ENCODE measurements around the gene SPG21. TPM values are rescaled to one million over a fixed set of nuclear protein-coding genes. Genes with fewer than 3 reads are reported as not detected.

Gene SPG21
- total and polyA plus RNA-seq, 5 experiments from 2014 or later: 55.2 to 129 (median 117) TPM

DNA sequence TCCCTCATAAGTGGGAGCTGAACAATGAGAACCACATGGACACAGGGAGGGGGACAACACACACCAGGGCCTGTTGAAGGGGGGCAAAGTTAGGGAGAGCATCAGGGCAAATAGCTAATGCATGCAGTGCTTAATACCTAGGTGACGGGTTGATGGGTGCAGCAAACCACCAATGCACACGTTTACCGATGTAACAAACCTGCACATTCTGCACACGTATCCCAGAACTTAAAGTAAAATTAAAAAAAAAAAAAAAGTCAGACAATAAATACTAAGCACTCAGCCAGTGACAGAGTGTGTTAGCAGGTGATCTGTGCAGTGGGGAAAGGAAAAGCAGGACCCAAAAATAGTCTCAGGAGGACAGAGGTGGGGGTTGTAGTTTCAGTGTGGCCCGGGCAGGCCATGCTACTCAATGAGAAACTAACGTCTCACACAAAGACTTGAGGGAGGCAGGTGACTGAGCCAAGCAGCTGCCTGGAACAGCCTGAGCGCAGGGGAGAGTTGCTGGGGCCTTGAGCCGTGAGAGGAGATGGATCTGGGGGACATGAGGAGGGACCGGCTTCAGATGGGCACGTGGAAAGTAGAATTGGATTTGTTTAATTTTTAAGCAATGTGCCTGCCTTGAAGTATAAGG, 59.6 kb downstream of the SPG21 start:
- peaks cover 0 to 31% (median 7%) of the 10 kb centered on the region in 3 donors for H3K36me3 Mint-ChIP-seq
- H3K27me3 Mint-ChIP-seq: no peaks in the 10 kb centered on the region
- ATAC-seq: no peak
- H3K27ac Mint-ChIP-seq: no peak overlapping the region
- H3K4me3 Mint-ChIP-seq: no peak overlapping the region
- DNase-seq: no peak
- peaks cover 0 to 5% (median 3%) of the 10 kb centered on the region in 4 donors for H3K4me1 Mint-ChIP-seq
- POLR2A ChIA-PET: no interaction called here
- H3K9me3 Mint-ChIP-seq: no peaks in the 10 kb centered on the region

DNA sequence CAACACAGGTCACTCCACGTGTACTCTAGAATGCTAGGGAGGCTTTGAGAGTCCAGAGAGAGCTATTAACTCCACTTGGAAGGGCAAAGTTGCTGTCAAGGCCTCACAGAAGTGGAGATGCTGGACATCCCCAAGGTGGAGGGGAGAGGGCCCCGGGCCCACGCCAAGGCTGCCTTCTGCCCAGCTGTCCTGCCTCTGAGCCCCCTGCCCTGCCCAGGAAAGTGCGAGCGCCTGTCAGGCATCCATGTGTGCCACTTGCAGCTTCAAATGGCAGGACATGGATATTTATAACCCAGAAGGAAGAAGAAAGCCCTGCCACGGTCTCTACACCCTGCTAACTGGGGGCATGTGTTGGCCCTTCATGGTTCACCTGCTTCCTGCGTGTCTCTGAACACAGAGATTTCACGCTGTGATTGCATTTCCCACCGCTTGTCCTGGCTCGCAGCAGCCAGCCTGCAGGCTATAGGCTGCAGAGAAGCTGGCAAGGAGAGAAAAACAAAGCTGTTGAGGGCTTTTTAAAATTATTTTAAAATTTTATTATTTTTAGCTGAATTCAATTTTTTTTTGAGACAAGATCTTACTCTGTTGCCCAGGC, 61.0 kb downstream of the SPG21 start:
- Mint-ChIP-seq H3K4me3 (no peak overlapping the region), H3K36me3 (peaks cover 0 to 27% (median 3%) of the 10 kb centered on the region in 3 donors), H3K4me1 (peaks cover 0 to 5% (median 3%) of the 10 kb centered on the region in 4 donors), H3K27me3 (no peaks in the 10 kb centered on the region), H3K9me3 (no peaks in the 10 kb centered on the region), H3K27ac (no peak overlapping the region)
- DNase-seq (no peak), ATAC-seq (no peak)
- POLR2A ChIA-PET: no interaction called here

DNA sequence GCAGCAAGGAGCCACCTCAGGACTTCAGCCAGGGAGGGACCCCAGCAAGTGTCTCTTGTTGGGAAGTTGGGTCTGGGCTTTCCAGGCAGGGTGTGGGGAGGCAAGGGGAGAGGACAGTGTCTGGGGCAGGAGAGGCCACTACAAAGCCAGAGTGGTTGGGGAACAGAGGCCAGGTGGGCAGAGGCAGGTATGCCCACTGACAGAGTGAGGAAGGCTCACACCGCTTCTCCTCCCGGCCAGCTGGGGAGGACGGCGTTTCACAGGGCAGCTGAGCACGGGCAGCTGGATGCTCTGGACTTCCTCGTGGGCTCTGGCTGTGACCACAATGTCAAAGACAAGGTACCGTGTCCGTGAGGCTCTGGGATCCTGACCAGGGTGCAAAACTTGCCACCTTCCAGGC, 63.1 kb downstream of the SPG21 start:
- DNase-seq: no peak
- no peaks in the 10 kb centered on the region for H3K27me3 Mint-ChIP-seq
- ATAC-seq: no peak
- H3K36me3 Mint-ChIP-seq: peaks cover 0 to 26% (median 5%) of the 10 kb centered on the region in 3 donors
- H3K4me3 Mint-ChIP-seq: no peak overlapping the region
- peaks cover 0 to 5% (median 3%) of the 10 kb centered on the region in 4 donors for H3K4me1 Mint-ChIP-seq
- POLR2A ChIA-PET: no interaction called here
- no peaks in the 10 kb centered on the region for H3K9me3 Mint-ChIP-seq
- H3K27ac Mint-ChIP-seq: no peak overlapping the region

DNA sequence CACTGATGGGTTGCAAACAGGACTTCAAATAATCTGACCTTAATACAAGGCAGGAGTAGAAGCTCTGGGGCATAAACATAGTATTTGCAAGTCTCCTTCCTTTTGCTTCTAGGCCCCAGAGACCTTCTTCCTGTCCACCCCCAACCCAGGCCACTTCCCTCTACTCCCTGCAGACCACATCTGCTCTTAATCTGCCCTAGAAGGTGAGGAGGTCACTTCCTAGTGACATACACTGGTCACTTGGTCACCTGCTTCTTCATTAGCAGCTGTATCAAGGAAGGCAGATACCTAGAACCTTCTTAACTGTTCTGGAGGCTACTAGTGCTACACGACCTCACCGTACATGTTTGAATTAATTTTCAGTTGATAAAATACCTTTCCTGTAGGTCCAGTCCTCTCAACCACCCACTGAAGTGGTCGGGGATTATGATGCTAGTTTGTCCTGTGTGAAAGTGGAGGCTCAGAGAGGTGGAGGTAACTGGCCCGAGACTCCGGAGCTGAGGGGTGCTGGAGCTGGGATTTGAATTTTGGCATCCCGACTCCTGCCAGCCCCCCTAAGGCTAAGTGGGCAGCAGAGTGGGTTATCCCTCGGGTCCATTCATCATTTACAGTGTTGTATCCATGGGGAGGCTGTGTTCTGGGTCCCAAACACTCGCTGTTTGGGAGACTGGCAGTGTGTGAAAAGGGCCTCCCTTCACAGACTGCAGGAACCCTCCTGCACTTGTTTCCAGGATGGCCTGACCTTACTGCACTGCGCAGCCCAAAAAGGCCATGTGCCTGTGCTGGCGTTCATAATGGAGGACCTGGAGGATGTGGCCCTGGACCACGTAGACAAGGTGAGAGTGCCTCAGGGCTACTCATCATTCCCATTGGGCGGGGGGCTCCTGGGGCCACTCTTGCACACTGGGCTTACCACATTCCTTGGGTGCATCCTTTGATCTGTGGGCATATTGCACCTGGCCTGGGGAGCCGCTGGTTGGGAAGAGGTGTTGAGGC, 64.1 kb downstream of the SPG21 start:
- DNase-seq (no peak), ATAC-seq (no peak)
- Mint-ChIP-seq H3K4me1 (peaks cover 0 to 5% (median 0%) of the 10 kb centered on the region in 4 donors), H3K4me3 (no peak overlapping the region), H3K27me3 (no peaks in the 10 kb centered on the region), H3K36me3 (peaks cover 0 to 22% (median 5%) of the 10 kb centered on the region in 3 donors), H3K27ac (peak overlapping the region in 1 of 10 donors; percentile 24), H3K9me3 (no peaks in the 10 kb centered on the region)
- POLR2A ChIA-PET: interaction anchor here (0.7 kb wide), 1 partner anchor 45 kb away, joined by 10 read pairs; no protein-coding TSS in a partner anchor

DNA sequence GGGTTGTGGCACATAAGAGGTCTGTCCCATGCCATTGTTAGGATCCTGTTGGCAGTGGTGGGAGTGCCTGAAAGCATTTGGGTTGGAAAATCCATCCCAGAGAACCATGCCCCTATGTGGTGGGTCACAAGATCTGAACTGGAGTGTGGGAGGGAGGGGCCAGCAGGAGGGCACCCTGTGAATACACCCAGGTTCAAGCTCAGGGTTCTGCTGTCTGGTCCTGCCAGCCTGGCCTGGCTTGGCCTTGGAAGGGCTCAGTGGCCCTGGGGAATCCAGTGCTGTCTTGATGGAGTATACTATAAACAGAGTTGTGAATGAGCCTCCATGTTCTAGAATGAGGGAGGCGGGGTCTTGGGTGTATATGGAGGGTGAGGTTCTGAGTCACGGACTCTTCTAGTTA, 66.2 kb downstream of the SPG21 start:
- H3K4me3 Mint-ChIP-seq: no peak overlapping the region
- no peaks in the 10 kb centered on the region for H3K9me3 Mint-ChIP-seq
- no peak overlapping the region for H3K27ac Mint-ChIP-seq
- peaks cover 0 to 20% (median 2%) of the 10 kb centered on the region in 3 donors for H3K36me3 Mint-ChIP-seq
- POLR2A ChIA-PET: no interaction called here
- no peaks in the 10 kb centered on the region for H3K27me3 Mint-ChIP-seq
- ATAC-seq (no peak), DNase-seq (no peak)
- peaks cover 0 to 4% (median 0%) of the 10 kb centered on the region in 4 donors for H3K4me1 Mint-ChIP-seq

DNA sequence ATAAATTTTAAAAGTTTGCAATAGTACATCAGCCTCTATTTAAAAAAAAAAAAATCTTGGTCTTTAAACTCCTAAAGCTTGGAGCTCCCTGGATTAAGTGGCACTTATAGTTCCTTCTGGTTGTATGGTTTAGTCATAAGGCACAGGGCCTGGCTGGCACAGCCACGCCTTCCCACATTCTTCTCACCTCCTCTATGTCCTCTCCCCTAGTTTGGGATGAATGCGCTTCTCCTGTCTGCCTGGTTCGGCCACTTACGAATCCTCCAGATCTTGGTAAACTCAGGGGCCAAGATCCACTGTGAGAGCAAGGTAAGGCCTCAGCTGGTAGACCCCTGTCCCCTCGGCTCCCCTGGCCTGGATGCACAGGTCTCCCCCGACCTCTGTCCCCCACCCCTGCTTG, 68.0 kb downstream of the SPG21 start:
- DNase-seq: no peak
- no peak for ATAC-seq
- Mint-ChIP-seq H3K9me3 (no peaks in the 10 kb centered on the region), H3K27me3 (no peaks in the 10 kb centered on the region), H3K4me3 (no peak overlapping the region), H3K36me3 (peaks cover 0 to 13% (median 2%) of the 10 kb centered on the region in 3 donors), H3K27ac (peak overlapping the region in 1 of 10 donors; percentile 49), H3K4me1 (peaks cover 0 to 1% (median 0%) of the 10 kb centered on the region in 4 donors)
- POLR2A ChIA-PET: no interaction called here

DNA sequence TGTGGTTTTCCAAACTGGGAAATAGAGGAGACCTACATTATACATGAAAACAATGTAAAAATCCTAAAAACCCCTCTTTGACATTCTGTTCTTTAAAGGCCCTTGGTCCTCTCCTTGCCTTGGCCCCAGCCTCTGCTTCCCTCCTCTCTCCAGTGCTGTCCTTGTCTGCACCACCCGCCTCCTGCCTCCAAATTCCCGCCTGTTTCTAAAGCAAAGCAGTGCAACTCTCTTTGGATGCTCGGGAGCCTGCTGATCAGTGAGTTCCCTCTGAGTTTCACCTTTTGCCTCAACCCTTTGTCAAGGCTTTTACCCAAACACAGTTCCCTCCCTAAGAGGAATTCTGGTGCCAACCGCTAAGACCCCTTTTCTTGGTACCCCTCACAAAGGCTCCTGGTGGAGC, 70.0 kb downstream of the SPG21 start:
- no peaks in the 10 kb centered on the region for H3K27me3 Mint-ChIP-seq
- no peak overlapping the region for H3K4me3 Mint-ChIP-seq
- DNase-seq: no peak
- ATAC-seq: no peak
- no peak overlapping the region for H3K27ac Mint-ChIP-seq
- H3K4me1 Mint-ChIP-seq: peaks cover 0 to 14% (median 4%) of the 10 kb centered on the region in 4 donors
- POLR2A ChIA-PET: no interaction called here
- no peaks in the 10 kb centered on the region for H3K9me3 Mint-ChIP-seq
- peaks cover 0 to 6% (median 2%) of the 10 kb centered on the region in 3 donors for H3K36me3 Mint-ChIP-seq

DNA sequence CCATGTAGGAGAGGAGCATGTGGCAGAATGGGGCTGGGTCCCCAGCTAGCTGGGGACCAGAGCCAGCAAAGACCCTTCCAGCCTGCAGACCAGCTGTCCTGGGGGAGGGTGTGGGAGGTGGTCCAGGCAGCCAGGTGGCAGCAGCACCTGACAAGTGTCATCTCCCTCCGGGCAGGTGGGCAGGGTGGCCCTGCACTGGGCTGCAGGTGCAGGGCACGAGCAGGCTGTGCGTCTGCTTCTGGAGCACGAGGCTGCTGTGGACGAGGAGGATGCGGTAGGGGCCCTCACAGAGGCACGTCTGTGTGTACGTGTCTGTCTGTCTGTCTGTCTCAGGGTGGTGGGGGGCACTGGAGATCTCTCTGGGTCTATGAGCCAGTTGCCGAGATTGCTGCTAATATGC, 72.5 kb downstream of the SPG21 start:
- POLR2A ChIA-PET: no interaction called here
- ATAC-seq (no peak), DNase-seq (no peak)
- no peaks in the 10 kb centered on the region for H3K9me3 Mint-ChIP-seq
- peaks cover 0 to 4% (median 0%) of the 10 kb centered on the region in 3 donors for H3K36me3 Mint-ChIP-seq
- H3K27me3 Mint-ChIP-seq: peaks cover 0 to 6% (median 0%) of the 10 kb centered on the region in 5 donors
- H3K27ac Mint-ChIP-seq: no peak overlapping the region
- H3K4me3 Mint-ChIP-seq: no peak overlapping the region
- H3K4me1 Mint-ChIP-seq: peaks cover under 1 to 30% (median 8%) of the 10 kb centered on the region in 4 donors

DNA sequence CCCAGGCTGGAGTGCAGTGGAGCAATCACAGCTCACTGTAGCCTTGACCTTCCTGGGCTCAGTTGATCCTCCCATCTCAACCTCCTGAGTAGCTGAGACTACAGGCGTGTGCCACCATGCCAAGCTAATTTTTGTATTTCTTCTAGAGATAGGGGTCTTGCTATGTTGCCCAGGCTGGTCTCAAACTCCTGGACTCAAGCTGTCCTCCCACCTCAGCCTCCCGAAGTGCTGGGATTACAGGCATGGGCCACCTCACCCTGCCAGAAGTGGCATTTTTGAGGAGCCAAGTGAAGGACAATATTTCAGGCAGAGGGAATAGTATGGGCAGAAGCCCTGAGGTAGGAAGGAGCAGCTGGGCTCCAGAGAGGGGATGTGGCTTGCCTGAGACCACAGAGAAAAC, 73.3 kb downstream of the SPG21 start:
- POLR2A ChIA-PET: interaction anchor here (1.3 kb wide), 1 partner anchor 22 kb away, joined by 4 read pairs; no protein-coding TSS in a partner anchor
- H3K9me3 Mint-ChIP-seq: no peaks in the 10 kb centered on the region

DNA sequence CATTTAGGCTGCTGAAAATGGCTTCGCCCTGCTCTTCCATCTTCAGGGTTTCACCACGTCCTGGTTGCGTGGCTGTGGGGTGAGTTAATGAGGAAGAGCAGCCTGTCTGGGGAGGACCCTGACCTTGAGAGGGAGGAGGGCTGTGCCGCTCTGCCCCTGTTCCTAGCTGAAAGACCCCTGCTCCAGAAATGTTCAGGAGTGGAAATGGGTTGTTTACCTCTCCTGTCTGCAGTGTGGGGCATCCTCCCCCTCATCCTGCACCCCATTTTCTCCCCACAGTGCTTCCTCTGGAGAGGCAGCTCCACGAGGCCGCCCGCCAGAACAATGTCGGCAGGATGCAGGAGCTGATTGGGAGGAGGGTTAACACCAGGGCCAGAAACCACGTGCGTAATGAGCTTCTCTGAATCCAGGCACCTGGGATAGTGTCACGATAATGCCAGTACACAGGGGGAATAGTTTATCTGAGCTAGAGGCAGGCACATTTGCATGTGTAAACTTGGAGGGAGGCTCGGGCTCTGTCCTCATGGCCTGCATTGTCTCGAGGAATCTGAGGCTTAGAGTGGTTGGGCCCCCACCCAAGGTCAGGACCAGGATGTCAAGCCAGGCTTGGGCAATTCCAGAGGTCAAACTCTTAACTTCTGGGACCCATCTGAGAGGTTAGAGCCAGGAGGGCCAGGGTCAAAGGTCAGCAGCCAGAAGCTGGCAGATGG, 74.0 kb downstream of the SPG21 start:
- DNase-seq: no peak
- POLR2A ChIA-PET: interaction anchor here (1.3 kb wide), 2 partner anchors 9 to 21 kb away, joined by 4 to 5 read pairs; no protein-coding TSS in a partner anchor
- Mint-ChIP-seq H3K36me3 (no peaks in the 10 kb centered on the region), H3K27me3 (peaks cover 0 to 11% (median 4%) of the 10 kb centered on the region in 5 donors), H3K4me3 (no peak overlapping the region), H3K9me3 (no peaks in the 10 kb centered on the region), H3K27ac (peak overlapping the region in 2 of 10 donors; percentile 7 to 53), H3K4me1 (peaks cover 10 to 40% (median 14%) of the 10 kb centered on the region in 4 donors)
- no peak for ATAC-seq

More for the DNA sequence above, 73.3 kb downstream of the SPG21 start:
- Mint-ChIP-seq H3K36me3 (no peaks in the 10 kb centered on the region), H3K4me3 (no peak overlapping the region), H3K27me3 (peaks cover 0 to 7% (median 0%) of the 10 kb centered on the region in 5 donors), H3K27ac (no peak overlapping the region), H3K4me1 (peaks cover 3 to 34% (median 10%) of the 10 kb centered on the region in 4 donors)
- ATAC-seq (no peak), DNase-seq (no peak)

All from naive thymus-derived CD8-positive, alpha-beta T cell (primary cell).